ENCODE measurements around the gene PLEKHM2.

PLEKHM2 gene

GRCh38 chr1:15761366-15762128 lies 77.4 kb downstream of the PLEKHM2 start:
- DNase-seq = no peak

GRCh38 chr1:15762546-15762945 lies 78.4 kb downstream of the PLEKHM2 start:
- peak; percentile 50 for DNase-seq

GRCh38 chr1:15764269-15764764 lies 80.2 kb downstream of the PLEKHM2 start:
- DNase-seq = no peak

GRCh38 chr1:15764890-15765289 lies 80.8 kb downstream of the PLEKHM2 start:
- no peak for DNase-seq

GRCh38 chr1:15765495-15766194 lies 81.5 kb downstream of the PLEKHM2 start:
- DNase-seq = no peak

- DNase-seq = no peak
Observed at GRCh38 chr1:15767941-15768340, 83.8 kb downstream of the PLEKHM2 start.

- DNase-seq = no peak
Observed at GRCh38 chr1:15768388-15768787, 84.3 kb downstream of the PLEKHM2 start.

GRCh38 chr1:15770313-15770962 lies 86.3 kb downstream of the PLEKHM2 start:
- no peak for DNase-seq

- DNase-seq = no peak
Observed at GRCh38 chr1:15771836-15772515, 87.9 kb downstream of the PLEKHM2 start.

GRCh38 chr1:15775706-15776105 lies 91.6 kb downstream of the PLEKHM2 start:
- no peak for DNase-seq

GRCh38 chr1:15777909-15778707 lies 94.0 kb downstream of the PLEKHM2 start:
- no peak for DNase-seq

Measured in EL (cell line).